BE2C (cell line): ENCODE data around the gene CDH13.

Experiments used
- DNase-seq: peaks from one replicate; pipeline ENCODE4 v3.0.0-alpha.2; 2020
- H3K27me3 ChIP-seq: fragments of 250-450 bp; sonication (Bioruptor Pico); 2 replicates; pipeline ENCODE4 v1.5.1; 2020; ENCODE audit warnings: mild to moderate bottlenecking
- H3K36me3 ChIP-seq: fragments of 250-450 bp; sonication (Bioruptor Pico); 2 replicates; pipeline ENCODE4 v1.5.1; 2020; ENCODE audit warnings: mild to moderate bottlenecking
- H3K4me1 ChIP-seq: fragments of 250-450 bp; sonication (Bioruptor Pico); 2 replicates; pipeline ENCODE4 v1.5.1; 2020
- H3K4me3 ChIP-seq: 2 replicates; pipeline ENCODE4 v1.5.1; 2011; ENCODE audit warnings: low read depth, low read length
- H3K9me3 ChIP-seq: fragments of 250-450 bp; sonication (Bioruptor Pico); 2 replicates; pipeline ENCODE4 v1.5.1; 2020
- CTCF ChIP-seq: IDR thresholded peaks from 2 replicates; pipeline ENCODE4 v1.5.1; 2012; ENCODE audit warnings: mild to moderate bottlenecking, low read depth, low read length

The CDH13 gene

GRCh38 chr16:82957212-82957611 is 330.4 kb downstream of the CDH13 start:
- Histone ChIP-seq H3K9me3 (no peaks in the 10 kb centered on the region), H3K4me3 (no peak overlapping the region), H3K4me1 (no peaks in the 10 kb centered on the region), H3K27me3 (no peaks in the 10 kb centered on the region), H3K36me3 (no peaks in the 10 kb centered on the region)
- no peak for DNase-seq
- TF ChIP-seq CTCF: no peak

GRCh38 chr16:82960918-82961317 is 334.1 kb downstream of the CDH13 start:
- no peaks in the 10 kb centered on the region for H3K36me3 ChIP-seq
- TF ChIP-seq CTCF: no peak
- no peaks in the 10 kb centered on the region for H3K27me3 ChIP-seq
- H3K9me3 ChIP-seq: no peaks in the 10 kb centered on the region
- H3K4me3 ChIP-seq: no peak overlapping the region
- H3K4me1 ChIP-seq: no peaks in the 10 kb centered on the region
- DNase-seq: no peak

- no peak for DNase-seq
- Histone ChIP-seq H3K4me3 (no peak overlapping the region), H3K36me3 (no peaks in the 10 kb centered on the region), H3K9me3 (no peaks in the 10 kb centered on the region), H3K27me3 (no peaks in the 10 kb centered on the region), H3K4me1 (no peaks in the 10 kb centered on the region)
- no peak for TF ChIP-seq CTCF
These were observed 336.9 kb downstream of the CDH13 start for GRCh38 chr16:82963653-82964052.

GRCh38 chr16:82965808-82966207 is 339.0 kb downstream of the CDH13 start:
- Histone ChIP-seq H3K4me3 (no peak overlapping the region), H3K36me3 (no peaks in the 10 kb centered on the region), H3K9me3 (no peaks in the 10 kb centered on the region), H3K4me1 (no peaks in the 10 kb centered on the region), H3K27me3 (no peaks in the 10 kb centered on the region)
- DNase-seq: no peak
- no peak for TF ChIP-seq CTCF

GRCh38 chr16:82967424-82967823 is 340.7 kb downstream of the CDH13 start:
- no peak for DNase-seq
- H3K4me1 ChIP-seq: no peaks in the 10 kb centered on the region
- H3K36me3 ChIP-seq: no peaks in the 10 kb centered on the region
- no peak for TF ChIP-seq CTCF
- H3K9me3 ChIP-seq: no peaks in the 10 kb centered on the region
- no peaks in the 10 kb centered on the region for H3K27me3 ChIP-seq
- H3K4me3 ChIP-seq: no peak overlapping the region

GRCh38 chr16:82971126-82971525 is 344.4 kb downstream of the CDH13 start:
- DNase-seq: no peak
- Histone ChIP-seq H3K9me3 (no peaks in the 10 kb centered on the region), H3K4me1 (no peaks in the 10 kb centered on the region), H3K27me3 (no peaks in the 10 kb centered on the region), H3K36me3 (no peaks in the 10 kb centered on the region), H3K4me3 (no peak overlapping the region)
- no peak for TF ChIP-seq CTCF
